Mesenteric fat pad (tissue), 1 donor: ENCODE measurements around the gene MARCHF10. TPM values are rescaled to one million over a fixed set of nuclear protein-coding genes. Genes with fewer than 3 reads are reported as not detected.

ENCODE experiments used
- DNase-seq: peaks from one replicate; pipeline ENCODE4 v3.0.0-alpha.2; 2020; ENCODE audit warnings: low spot score
- total RNA-seq: library from RNA; stranded (reverse); fragmentation: NEBNext Ultra II Directional; extraction: Animal tissue kit (Norgen Biotek cat#: 25700); gene quantifications from one replicate; pipeline ENCODE4 v1.2.1, GENCODE V29; 2021
- donor health status: DM: yes; HTN: yes; CAD: no.

The MARCHF10 gene
- total RNA-seq, 1 donor from 2014 or later = 0.16 TPM

DNA sequence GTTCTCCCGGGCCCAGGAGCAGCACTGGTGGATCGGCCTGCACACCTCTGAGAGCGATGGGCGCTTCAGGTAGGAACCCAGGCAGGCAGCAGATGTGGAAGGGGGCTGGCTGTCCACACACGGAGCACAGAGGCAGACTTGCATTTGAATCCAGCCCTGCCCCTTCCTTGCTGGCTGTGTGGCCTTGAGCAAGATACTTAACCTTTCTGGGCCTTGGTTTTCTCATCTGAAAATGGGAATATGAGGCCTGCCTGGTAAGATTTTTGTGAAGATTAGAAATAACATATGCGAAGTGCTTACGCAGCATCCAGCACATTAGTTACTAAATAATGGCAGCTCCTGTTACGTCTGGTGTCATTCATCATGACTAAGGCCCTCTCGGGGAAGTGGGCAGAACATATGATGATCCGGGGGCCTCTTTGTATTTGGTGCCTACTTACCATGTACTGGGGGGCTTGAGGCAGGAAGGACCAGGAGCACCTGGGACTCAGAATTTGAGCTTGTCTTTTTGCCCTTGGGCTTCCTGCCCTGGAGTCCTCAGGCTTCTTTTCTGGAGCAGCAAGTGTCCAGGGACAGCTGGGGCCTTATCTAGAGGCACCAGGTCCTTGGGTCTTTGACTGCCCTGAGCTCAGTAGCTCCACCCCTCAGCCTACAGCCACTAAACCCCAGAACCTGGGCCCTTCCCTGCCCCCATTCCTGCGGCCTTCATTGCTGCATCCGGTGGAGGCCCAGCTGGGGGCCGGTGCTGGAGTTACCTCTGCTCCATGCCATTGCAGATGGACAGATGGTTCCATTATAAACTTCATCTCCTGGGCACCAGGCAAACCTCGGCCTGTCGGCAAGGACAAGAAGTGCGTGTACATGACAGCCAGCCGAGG lies 126.8 kb downstream of the MARCHF10 start:
- DNase-seq = no peak

DNA sequence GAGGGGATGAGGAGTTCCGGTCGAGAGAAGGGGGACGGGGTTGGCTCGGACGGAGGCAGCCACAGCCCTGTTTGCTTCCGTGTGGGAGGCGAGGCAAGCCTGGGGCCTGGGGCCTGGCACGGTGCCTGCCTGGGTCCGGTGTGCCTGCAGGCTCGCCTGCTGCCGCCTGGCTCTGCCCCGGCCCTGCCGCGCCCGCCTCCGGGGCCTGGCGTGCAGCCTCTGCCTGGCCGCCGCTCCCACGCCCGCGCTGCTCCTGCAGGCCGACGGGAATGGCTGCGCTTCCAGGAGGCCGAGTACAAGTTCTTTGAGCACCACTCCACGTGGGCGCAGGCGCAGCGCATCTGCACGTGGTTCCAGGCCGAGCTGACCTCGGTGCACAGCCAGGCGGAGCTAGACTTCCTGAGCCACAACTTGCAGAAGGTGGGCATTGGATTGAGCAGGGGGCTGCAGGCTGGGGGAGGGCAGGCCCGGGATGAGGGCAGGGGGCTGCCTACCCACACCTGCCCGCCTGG lies 127.5 kb downstream of the MARCHF10 start:
- no peak for DNase-seq

DNA sequence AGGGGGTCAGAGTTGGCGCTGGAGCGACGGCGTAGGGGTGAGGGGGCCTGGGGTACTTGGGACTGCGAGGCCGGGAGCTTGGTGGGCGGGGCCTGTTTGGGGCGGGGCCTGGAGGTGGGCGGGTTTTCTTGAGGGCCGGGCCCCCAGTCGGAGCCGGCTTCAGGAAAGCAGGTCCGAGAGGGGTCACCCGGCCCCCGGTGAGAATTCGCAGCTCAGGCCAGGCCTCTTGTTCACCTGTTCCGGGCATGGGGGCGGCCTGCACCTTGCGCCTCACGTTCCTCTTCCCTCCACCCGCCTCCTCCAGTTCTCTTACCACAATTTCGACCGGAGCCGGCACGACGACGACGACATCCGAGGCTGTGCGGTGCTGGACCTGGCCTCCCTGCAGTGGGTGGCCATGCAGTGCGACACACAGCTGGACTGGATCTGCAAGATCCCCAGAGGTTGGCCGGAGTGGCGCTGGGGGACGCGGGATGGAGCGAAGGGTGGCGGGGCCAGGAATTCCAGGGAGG lies 128.2 kb downstream of the MARCHF10 start:
- DNase-seq = no peak

DNA sequence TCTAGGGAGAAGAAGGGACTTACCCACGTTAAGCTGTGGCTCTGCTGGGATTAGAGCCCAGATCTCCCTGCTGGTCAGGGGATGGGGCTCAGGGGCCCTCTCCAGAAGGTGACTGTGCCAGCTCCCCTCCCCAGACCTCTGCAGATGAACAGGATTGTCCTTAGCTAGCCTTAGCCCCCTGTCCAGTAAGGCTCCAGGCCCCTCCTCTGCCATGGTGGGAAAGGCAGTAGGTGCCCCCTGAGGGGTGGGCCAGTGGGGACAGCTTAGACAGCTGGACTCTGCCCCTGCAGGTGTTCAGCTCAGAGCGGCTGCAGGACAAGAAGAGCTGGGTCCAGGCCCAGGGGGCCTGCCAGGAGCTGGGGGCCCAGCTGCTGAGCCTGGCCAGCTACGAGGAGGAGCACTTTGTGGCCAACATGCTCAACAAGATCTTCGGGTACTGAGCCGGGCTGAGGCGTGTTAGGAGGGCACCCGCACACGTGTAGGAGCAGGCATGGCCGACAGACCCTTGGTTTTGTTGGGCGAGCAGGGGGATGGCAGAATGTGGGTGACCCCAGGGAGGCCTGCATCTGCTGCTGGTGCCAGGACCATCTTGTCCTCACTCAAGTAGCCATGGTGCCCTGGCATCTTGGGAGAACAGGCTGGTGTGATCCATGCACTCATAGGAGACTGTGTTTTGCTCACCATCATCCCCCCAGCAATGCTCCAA lies 129.7 kb downstream of the MARCHF10 start:
- DNase-seq = no peak

DNA sequence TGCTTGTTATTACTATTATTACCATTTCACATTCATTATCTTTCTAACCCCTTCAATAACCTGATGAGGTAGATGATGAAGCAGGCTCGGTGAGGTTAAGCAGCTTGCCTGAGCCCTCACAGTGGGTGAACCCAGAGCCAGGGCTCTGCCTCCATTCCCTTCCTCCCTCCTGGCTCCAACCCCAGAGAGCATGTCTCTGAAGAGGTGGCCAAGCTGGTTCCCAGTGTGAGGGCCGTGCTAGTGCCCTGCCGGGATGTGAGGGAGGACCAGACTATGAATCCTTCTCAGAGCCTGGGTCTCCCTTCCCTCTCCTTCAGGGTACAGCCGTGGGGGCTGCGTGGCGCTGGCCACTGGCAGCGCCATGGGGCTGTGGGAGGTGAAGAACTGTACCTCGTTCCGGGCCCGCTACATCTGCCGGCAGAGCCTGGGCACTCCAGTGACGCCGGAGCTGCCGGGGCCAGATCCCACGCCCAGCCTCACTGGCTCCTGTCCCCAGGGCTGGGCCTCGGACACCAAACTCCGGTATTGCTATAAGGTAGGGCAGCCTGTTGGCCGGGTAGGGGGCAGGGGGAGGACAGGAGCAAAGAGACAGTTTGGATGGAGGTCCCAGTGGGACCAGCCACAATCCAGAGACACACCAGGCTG lies 131.0 kb downstream of the MARCHF10 start:
- DNase-seq = no peak

DNA sequence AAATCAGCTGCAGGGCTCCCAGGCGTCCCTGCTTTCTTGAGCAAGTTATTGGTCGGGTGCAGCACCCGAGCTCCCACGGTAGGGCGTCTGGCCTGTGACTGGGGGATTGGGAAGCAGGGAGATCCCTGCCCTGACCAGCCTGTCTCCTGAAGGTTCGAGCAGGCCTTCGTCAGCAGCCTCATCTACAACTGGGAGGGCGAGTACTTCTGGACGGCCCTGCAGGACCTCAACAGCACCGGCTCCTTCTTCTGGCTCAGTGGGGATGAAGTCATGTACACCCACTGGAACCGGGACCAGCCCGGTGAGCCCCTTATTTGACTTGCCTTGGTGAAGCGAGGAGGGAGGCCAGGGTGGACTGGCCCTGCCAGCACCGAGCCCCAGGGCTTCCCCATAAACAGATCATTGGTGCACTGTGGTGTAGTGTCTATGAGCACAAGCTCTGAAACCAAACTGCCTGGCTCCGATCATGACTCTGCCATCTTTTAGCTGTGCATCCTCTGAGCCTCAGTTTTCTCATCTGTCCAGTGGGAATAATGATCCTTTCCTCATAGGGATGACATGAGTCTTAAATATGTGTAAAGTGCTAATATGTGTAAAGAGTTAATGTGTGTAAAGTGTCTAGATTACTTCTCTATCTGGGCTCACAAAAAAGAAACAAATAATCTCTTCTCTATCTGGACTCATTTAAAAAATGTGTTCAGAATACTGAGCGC lies 131.7 kb downstream of the MARCHF10 start:
- no peak for DNase-seq

DNA sequence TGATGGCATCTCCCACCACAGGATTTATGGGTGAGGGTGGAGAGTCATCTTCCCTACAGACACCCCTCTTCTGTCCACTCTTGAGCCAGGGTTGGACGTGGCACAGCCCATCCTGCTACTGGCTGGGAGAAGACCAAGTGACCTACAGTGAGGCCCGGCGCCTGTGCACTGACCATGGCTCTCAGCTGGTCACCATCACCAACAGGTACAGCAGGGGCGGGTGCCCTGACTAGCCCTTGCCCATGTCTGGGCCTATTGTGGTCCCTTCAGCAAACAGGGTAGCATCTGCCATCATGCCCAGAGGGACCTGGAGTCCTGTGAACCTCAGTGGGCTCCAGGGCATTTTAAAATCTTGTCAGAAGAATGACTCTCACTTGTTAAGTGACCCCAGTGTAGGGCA lies 132.4 kb downstream of the MARCHF10 start:
- DNase-seq = no peak

DNA sequence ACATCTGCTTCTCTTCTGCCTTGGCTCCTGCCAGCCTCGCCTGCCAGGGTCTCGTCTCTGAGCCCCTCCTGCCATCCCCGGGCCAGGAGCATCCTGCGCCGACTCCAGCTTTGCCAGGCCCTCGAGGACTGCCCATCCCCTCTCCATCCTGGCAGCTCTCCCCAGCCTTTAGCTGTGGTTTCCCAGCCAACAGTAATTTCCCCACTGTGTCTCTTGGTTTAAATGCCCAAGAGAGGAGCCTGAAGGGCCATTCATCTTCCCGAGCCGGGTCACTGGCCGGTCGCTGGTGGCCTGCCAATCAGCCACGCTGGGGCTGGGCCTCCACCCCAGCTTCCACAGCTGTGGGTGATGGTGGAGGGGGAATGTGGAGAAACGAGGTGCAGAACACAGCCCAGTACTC lies 132.9 kb downstream of the MARCHF10 start:
- no peak for DNase-seq

DNA sequence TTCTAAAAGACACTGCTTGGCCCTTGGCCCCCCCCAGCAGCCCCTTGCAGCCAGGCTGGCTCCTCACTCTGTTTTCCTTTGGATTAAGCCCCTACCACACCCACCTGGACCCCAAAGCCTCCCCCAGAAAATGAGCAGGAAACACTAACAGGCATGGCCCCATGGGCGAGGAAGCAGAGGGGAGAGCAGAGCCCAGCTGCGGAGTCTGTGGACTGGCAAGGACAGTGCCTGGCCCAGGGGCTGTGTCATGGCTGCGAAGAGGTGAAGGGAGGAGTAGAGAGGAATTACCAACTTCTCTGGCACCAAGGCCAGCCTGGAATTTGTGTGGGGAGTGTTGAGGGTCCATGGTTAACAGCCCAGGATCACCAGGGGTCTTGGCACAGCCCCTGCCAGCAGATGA lies 133.3 kb downstream of the MARCHF10 start:
- DNase-seq = no peak

DNA sequence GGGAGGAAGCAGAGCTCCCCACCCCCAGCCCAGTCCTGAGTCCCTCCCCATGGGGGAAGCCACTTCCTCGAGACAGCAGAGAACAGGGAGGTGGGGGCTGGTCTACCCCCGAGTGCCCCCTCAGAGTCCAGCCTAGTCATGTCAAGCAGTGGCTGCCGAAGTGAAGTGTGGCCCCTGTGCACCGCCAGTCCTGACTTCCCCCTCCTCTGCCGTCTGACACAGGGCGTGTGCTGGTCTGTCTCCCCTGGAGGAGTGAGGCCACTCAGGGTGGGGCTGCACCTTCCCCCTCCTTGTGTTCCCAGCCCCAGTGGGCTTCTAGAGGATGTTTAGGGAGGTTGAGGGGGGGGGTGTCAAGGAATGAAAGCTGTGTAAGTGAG lies 133.8 kb downstream of the MARCHF10 start:
- DNase-seq = no peak

DNA sequence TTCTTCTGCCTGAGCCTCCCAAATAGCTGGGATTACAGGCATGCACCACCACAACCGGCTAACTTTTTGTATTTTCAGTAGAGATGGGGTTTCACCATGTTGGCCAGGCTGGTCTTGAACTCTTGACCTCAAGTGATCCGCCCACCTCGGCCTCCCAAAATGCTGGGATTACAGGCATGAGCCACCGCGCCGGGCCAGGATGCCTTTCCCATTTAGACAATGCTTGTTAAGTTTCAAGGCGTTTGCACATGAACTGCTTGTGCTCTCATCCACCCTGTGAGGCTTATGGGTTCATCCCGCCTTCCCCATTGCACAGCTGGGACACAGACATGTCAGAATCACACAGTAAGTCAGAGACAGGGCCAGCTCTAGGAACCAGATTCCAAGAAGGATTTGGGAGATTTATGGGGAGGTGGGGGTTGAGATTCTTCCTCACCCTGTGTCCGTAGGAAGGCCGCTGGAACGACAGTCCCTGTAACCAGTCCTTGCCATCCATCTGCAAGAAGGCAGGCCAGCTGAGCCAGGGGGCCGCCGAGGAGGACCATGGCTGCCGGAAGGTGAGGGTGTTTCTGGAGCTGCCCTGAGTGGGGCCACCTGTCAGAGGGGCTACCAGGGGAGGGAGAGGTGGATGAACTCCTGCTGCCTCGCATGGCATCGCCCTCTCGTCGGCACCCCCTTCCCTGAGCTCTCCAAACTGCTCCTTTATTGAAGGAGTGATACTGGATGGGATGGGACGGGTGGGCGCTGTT lies 134.3 kb downstream of the MARCHF10 start:
- no peak for DNase-seq

DNA sequence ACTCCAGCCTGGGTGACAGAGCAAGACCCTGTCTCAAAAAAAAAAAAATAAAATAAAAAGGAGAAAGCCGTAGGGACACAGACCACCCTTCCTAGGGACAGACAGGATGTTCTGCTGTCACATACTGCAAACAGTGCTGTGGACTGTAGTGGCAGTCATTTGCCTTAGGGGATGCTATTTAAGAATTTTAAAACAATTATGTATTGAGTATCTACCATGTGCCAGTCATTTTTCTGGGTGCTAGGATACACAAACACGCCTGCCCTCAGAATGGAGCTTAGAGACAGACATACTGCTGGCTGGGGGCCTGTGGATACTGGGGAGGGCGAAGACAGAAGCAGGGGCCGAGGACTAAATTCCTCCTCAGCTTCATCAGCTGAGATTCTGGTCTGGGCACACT lies 135.2 kb downstream of the MARCHF10 start:
- DNase-seq = no peak

DNA sequence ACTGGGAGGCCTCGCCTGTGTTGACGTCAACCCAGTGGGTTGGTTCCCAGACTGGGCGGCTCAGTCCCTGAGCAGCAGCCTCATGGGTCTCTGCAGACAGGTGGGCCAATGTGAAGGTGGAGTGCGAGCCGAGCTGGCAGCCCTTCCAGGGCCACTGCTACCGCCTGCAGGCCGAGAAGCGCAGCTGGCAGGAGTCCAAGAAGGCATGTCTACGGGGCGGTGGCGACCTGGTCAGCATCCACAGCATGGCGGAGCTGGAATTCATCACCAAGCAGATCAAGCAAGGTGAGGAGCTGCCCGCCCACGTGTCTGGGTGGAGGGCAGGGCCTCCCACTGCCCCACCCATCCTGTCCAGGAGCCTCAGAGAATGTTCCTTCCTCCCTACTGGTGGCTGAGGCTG lies 136.6 kb downstream of the MARCHF10 start:
- no peak for DNase-seq

DNA sequence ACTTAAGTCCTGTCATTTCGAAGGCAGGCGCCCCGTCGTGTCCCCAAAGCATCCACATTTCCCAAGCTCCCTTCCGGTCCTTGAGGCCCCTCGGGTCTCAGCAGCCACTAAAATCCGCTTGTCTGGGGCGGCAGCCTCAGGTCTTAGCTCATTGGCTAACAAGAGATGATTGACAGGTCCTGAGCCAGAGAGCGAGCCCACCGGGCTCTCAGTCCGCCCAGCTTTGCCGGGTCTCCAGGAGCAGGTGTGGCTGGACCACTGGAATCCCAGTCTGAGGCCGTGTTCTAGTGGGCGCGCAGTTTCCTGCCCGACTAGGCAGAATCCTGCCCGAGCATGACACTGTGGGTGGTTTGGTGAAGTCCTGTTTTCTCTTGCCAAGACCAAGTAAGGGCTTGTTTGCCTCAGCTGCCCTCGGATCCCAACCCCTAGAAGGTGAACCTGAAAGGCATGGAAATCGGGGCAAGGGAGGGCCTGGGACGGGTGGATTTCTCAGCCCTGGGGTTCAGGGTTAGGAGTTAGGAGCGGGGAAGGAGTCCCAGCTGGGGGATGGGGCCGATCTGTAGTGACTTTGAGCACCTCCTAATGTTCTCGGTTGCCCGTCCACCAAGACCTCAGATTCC lies 137.8 kb downstream of the MARCHF10 start:
- DNase-seq = no peak

DNA sequence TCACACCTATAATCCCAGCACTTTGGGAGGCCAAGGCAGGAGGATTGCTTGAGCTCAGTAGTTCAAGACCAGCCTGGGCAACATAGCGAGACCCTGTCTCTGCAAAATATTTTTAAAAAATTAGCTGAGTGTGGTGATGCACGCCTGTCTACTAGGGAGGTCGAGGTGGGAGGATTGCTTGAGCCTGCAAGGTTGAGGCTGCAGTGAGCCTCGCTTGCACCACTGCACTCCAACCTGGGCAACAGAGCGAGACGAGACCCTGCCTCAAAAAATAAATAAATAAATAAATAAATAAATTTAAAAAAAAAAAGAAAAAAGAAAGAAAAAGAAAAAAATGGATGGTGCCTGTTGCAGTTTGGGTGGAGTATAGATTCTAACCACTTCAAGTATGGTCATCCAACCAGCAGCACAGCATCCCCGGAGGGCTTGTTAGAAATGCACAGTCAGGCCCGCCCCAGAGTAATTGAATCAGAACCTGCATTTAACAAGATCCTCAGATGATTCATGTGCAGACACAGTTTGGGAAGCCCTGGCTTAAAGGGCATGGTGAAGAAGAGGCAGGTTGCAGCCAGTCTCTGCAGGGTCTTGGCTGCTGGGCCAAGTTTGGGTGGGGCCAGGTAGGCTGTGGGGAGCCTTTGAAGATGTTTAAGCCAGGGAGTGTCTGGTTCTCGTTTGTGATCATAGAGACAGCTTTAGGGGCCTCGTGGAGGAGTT lies 139.9 kb downstream of the MARCHF10 start:
- DNase-seq = no peak

DNA sequence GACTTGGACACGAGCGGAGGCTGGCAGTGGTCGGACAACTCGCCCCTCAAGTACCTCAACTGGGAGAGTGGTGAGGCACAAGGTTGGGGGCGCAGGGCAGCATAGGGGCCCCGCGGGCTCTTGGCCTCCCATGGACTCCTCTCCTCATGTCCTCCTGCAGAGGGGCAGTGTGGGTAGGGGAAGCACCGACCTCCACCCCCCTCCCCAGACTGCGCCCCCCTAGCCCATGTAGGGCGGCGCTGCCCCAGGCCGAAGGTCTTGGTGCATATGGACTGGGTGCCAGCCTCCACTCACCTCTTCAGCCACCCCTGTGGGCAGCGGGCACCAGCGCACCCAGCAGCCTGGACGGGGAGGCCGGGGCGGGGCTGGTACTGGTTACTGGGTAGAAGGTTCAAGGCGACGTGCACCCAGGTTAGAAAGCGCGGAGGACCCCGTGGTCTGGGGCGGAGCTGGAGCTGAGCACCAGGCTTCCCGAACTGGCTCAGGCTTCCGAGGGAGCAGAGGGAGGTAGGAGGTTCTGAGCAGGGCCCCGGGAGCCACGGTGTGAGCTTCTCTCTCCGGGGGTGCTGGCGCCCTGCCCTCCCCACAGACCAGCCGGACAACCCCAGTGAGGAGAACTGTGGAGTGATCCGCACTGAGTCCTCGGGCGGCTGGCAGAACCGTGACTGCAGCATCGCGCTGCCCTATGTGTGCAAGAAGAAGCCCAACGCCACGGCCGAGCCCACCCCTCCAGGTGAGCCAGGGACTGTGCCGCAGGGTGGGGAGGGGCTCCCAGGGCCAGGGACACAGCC lies 141.1 kb downstream of the MARCHF10 start:
- no peak for DNase-seq

DNA sequence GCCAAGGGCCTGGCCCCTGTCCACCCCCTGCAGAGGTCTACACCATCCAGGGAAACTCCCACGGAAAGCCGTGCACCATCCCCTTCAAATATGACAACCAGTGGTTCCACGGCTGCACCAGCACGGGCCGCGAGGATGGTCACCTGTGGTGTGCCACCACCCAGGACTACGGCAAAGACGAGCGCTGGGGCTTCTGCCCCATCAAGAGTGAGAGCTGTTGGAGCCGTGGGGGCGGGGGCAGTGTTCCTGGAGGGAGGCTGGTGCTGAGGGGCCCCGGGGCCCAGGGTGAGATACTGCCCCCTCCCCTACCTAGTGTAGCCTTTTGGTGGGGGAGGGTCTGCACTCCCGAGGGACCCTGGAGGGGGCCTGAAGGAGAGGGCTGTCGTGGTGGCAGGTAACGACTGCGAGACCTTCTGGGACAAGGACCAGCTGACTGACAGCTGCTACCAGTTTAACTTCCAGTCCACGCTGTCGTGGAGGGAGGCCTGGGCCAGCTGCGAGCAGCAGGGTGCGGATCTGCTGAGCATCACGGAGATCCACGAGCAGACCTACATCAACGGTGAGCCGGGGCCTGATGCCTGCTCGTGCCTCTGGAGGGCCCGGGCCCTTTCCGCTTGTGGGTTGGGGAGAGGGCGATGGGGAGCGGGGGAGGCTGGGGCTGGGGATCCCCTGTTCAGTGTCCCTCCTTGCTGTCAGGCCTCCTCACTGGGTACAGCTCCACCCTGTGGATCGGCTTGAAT lies 141.9 kb downstream of the MARCHF10 start:
- peak; percentile 87 for DNase-seq

DNA sequence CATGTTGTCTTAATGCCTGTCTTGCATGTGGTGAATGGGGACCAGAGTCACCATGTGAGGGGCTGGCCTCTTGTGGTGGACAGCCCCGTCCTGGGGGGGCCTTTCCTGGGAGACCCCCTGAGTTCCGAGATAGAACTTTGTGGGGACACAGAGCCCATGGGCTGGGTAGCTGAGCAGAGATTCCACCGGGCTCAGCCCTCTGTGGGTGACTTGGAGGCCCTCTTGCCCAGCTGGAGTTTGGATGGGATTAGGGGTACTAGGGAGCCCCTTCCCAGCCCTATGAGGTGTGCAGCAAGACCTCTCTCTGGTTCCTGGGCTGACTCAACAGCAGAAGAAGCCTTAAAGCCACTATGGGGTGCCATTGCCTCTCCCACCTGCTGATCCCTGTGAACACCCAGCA lies 142.5 kb downstream of the MARCHF10 start:
- peak; percentile 51 for DNase-seq
